Stimulated activated CD8-positive, alpha-beta memory T cell treated with anti-CD3 and anti-CD28 coated beads, Interleukin-12 subunit alpha, Interleukin-12 subunit beta, amount 100 ng/mL, for 1 hour (primary cell): ENCODE results near the gene CCDC91.

Source experiments
- DNase-seq: peaks from one replicate; pipeline ENCODE4 v3.0.0-alpha.2; 2020; ENCODE audit warnings: low read depth

Gene CCDC91

GRCh38 chr12:28190321-28191050 lies at the start of gene CCDC91:
CCDC91 (plus strand) TSS chr12:28190456; CDS start chr12:28257216, 66,760 bp downstream.
- peak; percentile 77 for DNase-seq

- DNase-seq, result no peak
Observed at GRCh38 chr12:28144059-28144458, 46.2 kb upstream of the CCDC91 start.

DNA sequence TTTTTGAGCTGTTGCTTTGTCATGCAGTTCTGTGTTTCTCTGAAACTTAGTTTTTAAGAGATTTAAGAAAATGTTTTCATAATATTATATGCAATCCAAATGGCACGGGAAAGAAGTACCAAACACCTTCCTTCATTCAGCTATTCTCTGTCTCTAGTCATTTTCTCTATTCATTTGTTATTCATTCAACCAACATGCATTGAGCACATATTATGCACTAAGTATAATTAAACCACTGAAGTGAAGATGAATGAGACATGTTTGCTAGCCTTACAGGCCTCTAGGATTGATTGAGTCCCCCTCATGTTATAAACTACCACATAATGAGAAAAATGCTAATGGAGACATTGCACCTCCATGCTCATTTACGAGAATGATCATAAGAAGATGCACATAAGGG lies 45.7 kb upstream of the CCDC91 start:
- DNase-seq, result no peak

- no peak for DNase-seq
Observed at GRCh38 chr12:28145216-28145615, 45.0 kb upstream of the CCDC91 start.

DNA sequence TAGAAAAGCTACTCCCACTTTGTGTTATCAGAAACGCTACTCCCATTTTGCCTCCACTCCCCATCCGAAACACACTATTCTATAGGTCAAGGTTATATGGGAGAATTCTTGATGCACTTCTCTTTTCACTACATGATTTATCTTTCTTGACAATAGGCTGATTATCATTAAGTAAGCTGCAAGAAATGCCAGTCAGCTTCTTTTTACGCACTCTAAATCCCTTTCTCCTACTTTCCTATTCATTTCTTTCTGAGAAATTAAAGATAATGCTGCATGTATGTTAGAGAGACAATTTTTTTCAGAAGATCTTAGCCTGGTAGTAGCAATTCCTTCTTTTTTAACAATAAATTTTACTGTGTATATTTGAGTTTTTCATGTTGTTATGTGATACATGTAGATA lies 41.0 kb upstream of the CCDC91 start:
- no peak for DNase-seq

DNA sequence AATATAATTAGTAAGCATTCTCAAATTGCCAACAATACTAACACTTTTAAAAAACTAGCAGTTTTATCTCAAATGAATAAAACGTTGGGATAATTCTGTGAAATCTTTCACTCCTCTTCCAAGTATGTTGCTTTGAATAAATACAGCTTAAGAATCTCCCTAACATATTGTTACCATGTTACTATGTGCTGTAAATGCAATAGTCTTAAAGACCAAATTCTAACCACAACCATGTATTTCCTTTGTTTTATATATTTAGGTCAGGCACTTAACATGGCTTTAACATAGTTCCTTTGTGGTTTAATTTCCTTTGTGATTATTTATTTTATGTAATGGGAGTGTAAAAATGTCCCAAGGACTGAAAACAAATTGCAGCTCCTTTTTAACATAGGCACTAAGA lies 33.9 kb upstream of the CCDC91 start:
- no peak for DNase-seq

DNA sequence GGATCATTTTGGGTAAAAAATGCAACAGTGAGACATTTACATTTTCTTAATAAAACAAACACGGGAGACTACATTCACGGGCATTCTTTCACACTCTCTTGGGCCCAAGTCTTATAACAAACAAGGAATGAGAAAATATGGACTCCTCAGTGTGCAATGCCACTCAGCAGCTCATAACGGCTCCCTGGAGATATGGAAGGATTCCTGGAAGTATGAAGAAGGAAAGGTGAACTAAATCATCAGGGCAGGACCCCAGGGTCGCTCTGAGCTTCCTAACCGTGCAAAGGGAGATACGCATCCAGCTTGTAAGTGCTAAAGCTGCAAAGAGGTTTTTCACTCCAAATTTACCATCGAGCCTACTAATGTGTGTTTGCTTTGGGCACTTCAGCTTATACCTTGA lies 33.5 kb upstream of the CCDC91 start:
- no peak for DNase-seq

DNA sequence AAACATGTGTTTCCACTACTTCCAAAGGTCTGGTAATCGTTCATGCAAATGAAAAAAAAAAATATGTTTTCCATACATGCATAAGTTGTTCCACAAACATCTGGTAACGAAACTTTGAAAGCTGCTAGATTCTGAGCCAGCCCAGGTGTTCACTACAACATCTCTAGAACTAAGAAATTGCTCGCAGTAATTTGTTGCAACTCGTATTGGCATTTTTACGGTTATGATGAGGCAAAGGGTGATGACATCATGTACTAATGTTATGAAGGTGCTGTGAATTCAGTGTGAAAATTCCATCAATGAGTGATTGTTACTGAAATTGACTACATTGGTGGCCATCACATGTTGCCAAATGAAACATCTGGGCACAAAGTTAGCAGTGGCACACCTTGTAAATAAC lies 31.9 kb upstream of the CCDC91 start:
- DNase-seq, result no peak

DNA sequence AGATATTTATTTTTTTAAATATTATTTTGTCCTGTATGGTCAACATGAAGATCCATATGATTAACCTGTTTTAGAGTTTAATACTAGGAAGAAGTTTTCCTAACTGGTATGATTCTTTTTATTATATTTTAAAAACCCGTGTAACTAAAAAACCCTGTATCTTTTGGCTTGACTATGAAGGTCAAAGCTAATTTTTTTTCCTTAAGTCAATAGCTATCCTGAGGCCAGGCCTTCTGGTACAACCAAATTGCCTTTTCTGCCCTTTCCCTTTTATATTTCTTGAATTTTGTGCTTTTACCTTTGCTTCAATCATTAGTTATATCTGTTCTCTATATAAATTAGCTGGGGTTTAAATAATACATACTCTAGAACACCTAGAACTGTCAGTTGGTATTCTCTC lies 30.6 kb upstream of the CCDC91 start:
- no peak for DNase-seq

DNA sequence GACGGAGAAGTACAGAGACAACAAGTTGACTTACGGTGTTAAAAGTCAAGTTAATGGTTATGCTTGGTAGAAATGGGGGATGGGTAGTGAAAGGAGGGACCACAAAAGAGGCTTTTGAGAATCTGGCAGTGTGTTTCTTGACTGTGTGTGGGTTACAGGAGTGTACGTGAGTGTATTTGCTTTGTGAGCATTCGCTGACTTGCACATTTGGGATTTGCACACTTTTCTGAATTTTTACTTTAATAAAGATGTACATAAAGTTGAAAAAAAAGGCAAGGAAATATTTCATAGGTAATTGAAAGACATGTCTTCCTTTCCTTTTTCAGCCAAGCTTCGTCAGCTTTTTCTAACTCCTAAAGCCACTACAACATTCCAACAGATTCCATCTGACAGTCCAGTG lies 28.6 kb upstream of the CCDC91 start:
- DNase-seq, result no peak

GRCh38 chr12:28162697-28163096 lies 27.6 kb upstream of the CCDC91 start:
- DNase-seq, result no peak

DNA sequence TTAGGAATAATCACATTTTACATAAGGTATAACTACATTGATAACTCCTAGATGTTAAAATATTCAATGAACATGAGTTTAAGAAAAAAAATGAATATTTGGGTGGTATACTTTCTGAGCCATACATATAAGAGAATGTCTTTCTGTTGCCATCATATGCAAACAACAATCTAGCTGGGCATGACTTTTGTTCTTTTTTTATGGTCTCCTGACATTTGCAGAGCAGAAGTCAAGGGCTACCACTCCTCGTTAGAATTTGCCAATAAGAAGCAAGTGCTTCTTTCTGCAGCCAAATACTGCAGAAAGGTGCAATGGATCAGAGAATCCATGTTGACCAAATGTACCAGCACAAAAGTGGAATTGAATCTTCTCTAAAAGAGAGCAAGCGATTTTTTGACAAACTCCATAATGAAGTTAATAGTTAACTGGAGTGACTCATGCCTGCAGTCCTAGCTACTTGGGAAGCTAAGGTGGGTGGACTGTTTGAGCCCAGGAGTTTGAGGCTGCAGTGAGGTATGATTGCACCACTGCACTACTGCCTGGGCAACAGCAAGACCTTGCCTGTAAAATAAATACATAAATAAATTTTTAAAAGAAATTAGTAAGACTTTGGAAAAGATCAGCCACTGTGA lies 25.5 kb upstream of the CCDC91 start:
- DNase-seq, result no peak

- no peak for DNase-seq
Observed at GRCh38 chr12:28167981-28168485, 22.2 kb upstream of the CCDC91 start.

- DNase-seq, result no peak
Observed at GRCh38 chr12:28171356-28172060, 18.7 kb upstream of the CCDC91 start.

DNA sequence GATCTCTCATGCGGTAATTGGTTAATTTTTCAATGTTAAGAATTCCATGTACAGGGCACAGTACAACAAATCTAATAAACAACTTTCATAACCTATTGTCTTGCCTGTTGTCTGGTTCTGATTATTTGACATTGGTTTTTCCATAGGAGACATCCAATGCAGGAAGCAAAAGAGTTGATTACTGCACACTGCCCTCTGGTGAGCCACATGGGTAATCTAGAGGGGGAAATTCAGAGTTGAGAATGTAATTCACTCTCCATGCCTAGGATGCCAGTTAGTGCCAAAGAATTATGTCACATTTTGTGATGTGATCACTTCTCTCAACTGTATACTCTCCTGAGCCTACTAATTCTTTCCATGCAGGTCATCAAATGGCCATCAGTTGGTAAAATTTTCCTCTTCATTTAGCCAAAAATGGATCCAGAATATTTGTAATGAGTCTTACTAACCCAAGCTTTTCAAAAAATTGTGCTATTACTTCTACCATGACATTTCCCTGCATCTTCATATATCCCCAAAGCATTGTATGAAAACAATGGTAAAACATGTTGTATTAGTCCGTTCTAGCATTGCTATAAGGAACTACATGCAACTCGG lies 17.7 kb upstream of the CCDC91 start:
- no peak for DNase-seq

GRCh38 chr12:28173440-28173839 lies 16.8 kb upstream of the CCDC91 start:
- no peak for DNase-seq

DNA sequence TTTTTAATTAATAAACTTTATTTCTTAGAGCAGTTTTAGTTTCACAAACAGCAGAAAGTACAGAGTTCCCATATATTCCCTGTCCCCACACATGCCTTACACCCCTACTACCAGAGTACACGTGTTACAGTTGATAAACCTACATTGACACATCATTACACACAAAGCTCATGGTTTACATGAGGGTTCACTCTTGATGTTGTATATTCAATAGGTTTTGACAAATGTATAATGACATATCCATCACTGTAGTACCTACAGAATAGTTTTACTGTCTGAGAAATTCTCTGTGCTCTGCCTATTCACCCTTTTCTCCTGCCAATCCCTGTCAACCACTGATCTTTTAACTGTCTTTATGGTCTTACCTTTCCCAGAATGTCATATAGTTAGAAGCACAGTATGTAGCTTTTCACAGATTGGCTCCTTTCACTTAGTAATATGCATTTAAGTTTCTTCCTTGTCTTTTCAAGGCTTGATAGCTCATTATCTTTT lies 15.1 kb upstream of the CCDC91 start:
- no peak for DNase-seq

DNA sequence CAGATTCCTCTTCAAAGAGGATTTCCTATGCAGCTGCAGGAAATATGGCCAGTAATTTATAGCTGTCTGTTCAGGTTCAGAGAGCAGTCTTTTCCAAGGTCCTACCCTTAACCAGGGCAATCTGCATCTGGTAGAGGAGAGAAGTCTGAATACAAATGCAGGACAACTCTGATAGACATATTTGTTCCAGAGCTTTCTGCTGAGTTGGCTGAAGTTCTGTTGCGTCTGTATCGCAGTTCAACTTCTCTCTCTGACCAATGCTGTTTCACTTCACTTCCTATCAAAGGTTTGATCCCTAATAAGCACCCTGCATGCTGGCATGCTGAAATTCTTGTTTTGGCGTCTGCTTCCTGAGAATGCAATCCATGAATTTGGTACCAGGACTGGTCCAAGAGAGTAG lies 14.0 kb upstream of the CCDC91 start:
- no peak for DNase-seq

DNA sequence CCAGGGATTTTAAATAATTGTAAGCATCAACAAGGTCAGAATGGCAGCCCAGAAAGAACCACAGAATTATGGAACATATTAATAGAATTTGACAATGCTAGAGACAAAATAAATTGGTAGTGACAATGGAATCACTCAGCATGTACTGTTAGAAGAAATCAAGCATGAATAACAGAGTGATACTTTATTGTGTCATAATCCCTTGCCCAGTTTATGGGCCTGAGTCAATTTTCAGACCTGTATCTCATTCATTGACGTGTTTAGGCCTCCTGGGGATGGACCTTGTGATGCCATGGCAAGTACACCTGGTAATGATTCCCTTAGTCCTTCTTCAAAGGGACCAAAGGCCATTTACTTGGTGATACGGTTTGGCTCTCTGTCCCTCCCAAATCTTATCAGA lies 12.8 kb upstream of the CCDC91 start:
- DNase-seq, result no peak

DNA sequence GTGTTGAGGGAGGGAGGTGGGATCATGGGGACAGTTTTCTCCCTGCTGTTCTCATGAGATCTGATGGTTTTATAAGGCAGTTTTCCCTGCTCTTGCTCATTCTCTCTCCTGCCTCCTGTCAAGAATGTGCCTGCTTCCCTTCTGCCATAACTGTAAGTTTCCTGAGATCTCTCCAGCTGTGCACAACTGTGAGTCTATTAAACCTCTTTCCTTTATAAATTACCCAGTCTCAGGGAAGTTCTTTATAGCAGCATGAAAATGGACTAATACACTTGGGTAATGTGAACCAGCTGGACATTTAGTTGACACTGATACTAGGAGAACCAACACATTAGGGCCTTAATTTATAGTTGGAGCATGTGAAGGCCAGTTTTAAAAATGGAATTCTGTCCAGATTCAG lies 12.4 kb upstream of the CCDC91 start:
- DNase-seq, result no peak

- DNase-seq, result no peak
Observed at GRCh38 chr12:28178775-28179174, 11.5 kb upstream of the CCDC91 start.

DNA sequence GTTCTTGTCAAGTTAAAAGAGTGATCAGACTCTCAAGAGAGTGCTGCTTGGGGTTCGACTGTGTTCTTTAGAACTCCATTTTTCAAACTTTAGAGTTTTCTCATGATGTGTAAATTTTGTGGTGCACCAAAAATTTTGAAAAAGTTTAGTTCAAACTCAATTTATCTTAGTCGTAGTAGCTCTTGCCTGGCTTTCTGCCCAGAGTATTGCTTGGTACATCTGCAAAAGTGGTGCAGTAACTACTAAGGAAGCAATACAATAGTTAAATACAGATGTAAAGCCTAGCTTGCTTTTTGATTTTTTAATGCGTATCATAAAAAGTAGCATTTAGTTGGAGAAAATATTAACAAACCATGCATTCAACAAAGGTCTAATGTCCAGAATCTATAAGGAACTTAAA lies 9.5 kb upstream of the CCDC91 start:
- no peak for DNase-seq

- no peak for DNase-seq
Observed at GRCh38 chr12:28184375-28184774, 5.9 kb upstream of the CCDC91 start.
